Karpas-422 (cell line): ENCODE data around the gene SNORC. TPM values are rescaled to one million over a fixed set of nuclear protein-coding genes. Genes with fewer than 3 reads are reported as not detected.

Experiments used
- DNase-seq: peaks from one replicate; pipeline ENCODE4 v3.0.0-alpha.2; 2015
- H2AFZ ChIP-seq: fragments of 200-600 bp; sonication (generic); 2 replicates; pipeline ENCODE4 v1.6.1; 2014; ENCODE audit warnings: antibody characterized with exemption, low read length, mixed read lengths
- H3K27ac ChIP-seq: fragments of 200-600 bp; sonication (generic); 2 replicates; pipeline ENCODE4 v1.5.1; 2014; ENCODE audit warnings: mild to moderate bottlenecking, low read length, moderate library complexity
- H3K27me3 ChIP-seq: fragments of 200-600 bp; sonication (generic); 2 replicates; pipeline ENCODE4 v1.6.1; 2014; ENCODE audit warnings: low read length, mixed read lengths
- H3K36me3 ChIP-seq: fragments of 200-600 bp; sonication (generic); 2 replicates; pipeline ENCODE4 v1.6.1; 2014; ENCODE audit warnings: low read length, mixed read lengths; ENCODE audit not compliant: insufficient read depth
- H3K4me1 ChIP-seq: fragments of 200-600 bp; sonication (generic); 2 replicates; pipeline ENCODE4 v1.6.1; 2014; ENCODE audit warnings: mild to moderate bottlenecking, low read length, mixed read lengths
- H3K4me2 ChIP-seq: fragments of 200-600 bp; sonication (generic); 2 replicates; pipeline ENCODE4 v1.6.1; 2014; ENCODE audit warnings: low read length, low read depth, mild to moderate bottlenecking; ENCODE audit not compliant: poor library complexity, severe bottlenecking
- H3K4me3 ChIP-seq: fragments of 200-600 bp; sonication (generic); 2 replicates; pipeline ENCODE4 v1.5.1; 2014; ENCODE audit warnings: mild to moderate bottlenecking, antibody characterized with exemption, low read length, mixed read lengths
- H3K79me2 ChIP-seq: fragments of 200-600 bp; sonication (generic); 2 replicates; pipeline ENCODE4 v1.6.1; 2014; ENCODE audit warnings: mild to moderate bottlenecking, low read length, mixed read lengths
- H3K9ac ChIP-seq: fragments of 200-600 bp; sonication (generic); 2 replicates; pipeline ENCODE4 v1.6.0; 2014; ENCODE audit warnings: low read length
- H3K9me2 ChIP-seq: fragments of 200-600 bp; sonication (generic), shearing (Covaris generic); replicated peaks from 2 replicates; pipeline ENCODE4 v1.6.0; 2014; ENCODE audit warnings: mild to moderate bottlenecking, low read length, moderate library complexity; ENCODE audit not compliant: insufficient read depth
- H3K9me3 ChIP-seq: fragments of 300-700, 200-600 bp; sonication (generic); 2 replicates; pipeline ENCODE4 v1.6.1; 2014; ENCODE audit warnings: low read length, mixed read lengths
- H4K20me1 ChIP-seq: fragments of 200-600 bp; sonication (generic); 2 replicates; pipeline ENCODE4 v1.6.1; 2014; ENCODE audit warnings: mild to moderate bottlenecking, antibody characterized with exemption, low read length, low read depth; ENCODE audit not compliant: insufficient read depth
- total RNA-seq: library from RNA; depleted of rRNA; stranded (reverse); fragments of >200 nt; shearing (Covaris generic); gene quantifications from 2 replicates; pipeline ENCODE4 v1.2.3, GENCODE V29; 2014; ENCODE audit warnings: low replicate concordance

The SNORC gene
- total RNA-seq, 1 experiment from 2014 or later: 1.2 TPM

- Histone ChIP-seq H4K20me1 (no peaks in the 10 kb centered on the region), H3K4me2 (no peak overlapping the region), H3K36me3 (no peaks in the 10 kb centered on the region), H3K27me3 (no peaks in the 10 kb centered on the region), H3K79me2 (no peaks in the 10 kb centered on the region), H3K9ac (no peak overlapping the region), H3K4me1 (peaks cover 6% of the 10 kb centered on the region; the same call in 1 of the 2 replicates), H3K4me3 (no peak overlapping the region), H3K9me3 (no peaks in the 10 kb centered on the region), H3K27ac (no peak overlapping the region), H3K9me2 (no peaks in the 10 kb centered on the region), H2AFZ (no peak overlapping the region)
- DNase-seq: no peak
Observed at GRCh38 chr2:232887171-232887850, 17.2 kb downstream of the SNORC start.

- H3K9me3 ChIP-seq: no peaks in the 10 kb centered on the region
- H3K4me3 ChIP-seq: no peak overlapping the region
- H3K36me3 ChIP-seq: no peaks in the 10 kb centered on the region
- no peaks in the 10 kb centered on the region for H3K27me3 ChIP-seq
- H3K9me2 ChIP-seq: no peaks in the 10 kb centered on the region
- no peak overlapping the region for H2AFZ ChIP-seq
- H3K9ac ChIP-seq: no peak overlapping the region
- no peak overlapping the region for H3K4me2 ChIP-seq
- no peak for DNase-seq
- no peak overlapping the region for H3K27ac ChIP-seq
- H4K20me1 ChIP-seq: no peaks in the 10 kb centered on the region
- H3K4me1 ChIP-seq: peaks cover 6% of the 10 kb centered on the region; the same call in 1 of the 2 replicates
- H3K79me2 ChIP-seq: no peaks in the 10 kb centered on the region
Observed at GRCh38 chr2:232888099-232888836, 18.2 kb downstream of the SNORC start.

- H3K27me3 ChIP-seq: no peaks in the 10 kb centered on the region
- no peaks in the 10 kb centered on the region for H4K20me1 ChIP-seq
- no peaks in the 10 kb centered on the region for H3K9me3 ChIP-seq
- no peak overlapping the region for H3K4me2 ChIP-seq
- no peaks in the 10 kb centered on the region for H3K79me2 ChIP-seq
- no peak for DNase-seq
- no peaks in the 10 kb centered on the region for H3K36me3 ChIP-seq
- H3K9ac ChIP-seq: no peak overlapping the region
- H3K9me2 ChIP-seq: no peaks in the 10 kb centered on the region
- H3K27ac ChIP-seq: no peak overlapping the region
- peaks cover 6% of the 10 kb centered on the region; the same call in 1 of the 2 replicates for H3K4me1 ChIP-seq
- no peak overlapping the region for H2AFZ ChIP-seq
- no peak overlapping the region for H3K4me3 ChIP-seq
Observed at GRCh38 chr2:232888839-232889529, 18.9 kb downstream of the SNORC start.

- no peaks in the 10 kb centered on the region for H3K9me2 ChIP-seq
- no peaks in the 10 kb centered on the region for H3K79me2 ChIP-seq
- no peaks in the 10 kb centered on the region for H3K27me3 ChIP-seq
- H3K4me1 ChIP-seq: peaks cover 6% of the 10 kb centered on the region; the same call in 1 of the 2 replicates
- no peaks in the 10 kb centered on the region for H3K9me3 ChIP-seq
- H2AFZ ChIP-seq: no peak overlapping the region
- no peak overlapping the region for H3K4me3 ChIP-seq
- H3K4me2 ChIP-seq: no peak overlapping the region
- H4K20me1 ChIP-seq: no peaks in the 10 kb centered on the region
- H3K27ac ChIP-seq: no peak overlapping the region
- no peaks in the 10 kb centered on the region for H3K36me3 ChIP-seq
- no peak for DNase-seq
- no peak overlapping the region for H3K9ac ChIP-seq
Observed at GRCh38 chr2:232889876-232890401, 19.9 kb downstream of the SNORC start.

- Histone ChIP-seq H3K9me3 (no peaks in the 10 kb centered on the region), H3K4me2 (no peak overlapping the region), H3K36me3 (no peaks in the 10 kb centered on the region), H3K4me1 (peaks cover 6% of the 10 kb centered on the region; the same call in 1 of the 2 replicates), H3K9ac (no peak overlapping the region), H3K9me2 (no peaks in the 10 kb centered on the region), H2AFZ (no peak overlapping the region), H4K20me1 (no peaks in the 10 kb centered on the region), H3K27ac (no peak overlapping the region), H3K4me3 (no peak overlapping the region), H3K79me2 (no peaks in the 10 kb centered on the region), H3K27me3 (no peaks in the 10 kb centered on the region)
- DNase-seq: no peak
Observed at GRCh38 chr2:232890536-232890895, 20.5 kb downstream of the SNORC start.

GRCh38 chr2:232890896-232891601 lies 21.0 kb downstream of the SNORC start:
- no peaks in the 10 kb centered on the region for H3K9me2 ChIP-seq
- H4K20me1 ChIP-seq: no peaks in the 10 kb centered on the region
- H3K36me3 ChIP-seq: no peaks in the 10 kb centered on the region
- H3K9me3 ChIP-seq: no peaks in the 10 kb centered on the region
- no peaks in the 10 kb centered on the region for H3K27me3 ChIP-seq
- H2AFZ ChIP-seq: no peak overlapping the region
- no peak overlapping the region for H3K9ac ChIP-seq
- peaks cover 6% of the 10 kb centered on the region; the same call in 1 of the 2 replicates for H3K4me1 ChIP-seq
- no peak overlapping the region for H3K27ac ChIP-seq
- H3K4me2 ChIP-seq: no peak overlapping the region
- H3K79me2 ChIP-seq: no peaks in the 10 kb centered on the region
- H3K4me3 ChIP-seq: no peak overlapping the region
- DNase-seq: no peak

- Histone ChIP-seq H3K9ac (no peak overlapping the region), H3K79me2 (no peaks in the 10 kb centered on the region), H3K4me3 (no peak overlapping the region), H3K4me2 (no peak overlapping the region), H3K27me3 (no peaks in the 10 kb centered on the region), H3K4me1 (peaks cover 6% of the 10 kb centered on the region; the same call in 1 of the 2 replicates), H3K27ac (no peak overlapping the region), H4K20me1 (no peaks in the 10 kb centered on the region), H3K36me3 (no peaks in the 10 kb centered on the region), H2AFZ (no peak overlapping the region), H3K9me2 (no peaks in the 10 kb centered on the region), H3K9me3 (no peaks in the 10 kb centered on the region)
- no peak for DNase-seq
Observed at GRCh38 chr2:232891621-232892071, 21.6 kb downstream of the SNORC start.
